Nucleus accumbens (tissue), 56 donors: ENCODE measurements around the gene RNF152.

ENCODE experiments used
- DNase-seq, 56 donors: peaks; one replicate each; lab custom pipeline; 2025; lab: John Stamatoyannopoulos, UW

RNF152 gene

GRCh38 chr18:61855449-61856378 lies 37.1 kb downstream of the RNF152 start:
- peak in 1 of 56 donors; percentile 9 for DNase-seq

GRCh38 chr18:61854578-61855448 lies 38.0 kb downstream of the RNF152 start:
- peak in 1 of 56 donors; percentile 12 for DNase-seq

GRCh38 chr18:61853855-61854254 lies 39.0 kb downstream of the RNF152 start:
- no peak for DNase-seq

- DNase-seq: no peak
These were observed 40.3 kb downstream of the RNF152 start for GRCh38 chr18:61852496-61852895.

- DNase-seq: peak in 1 of 56 donors; percentile 4
These were observed 40.8 kb downstream of the RNF152 start for GRCh38 chr18:61851940-61852451.

- no peak for DNase-seq
These were observed 41.5 kb downstream of the RNF152 start for GRCh38 chr18:61851279-61851678.

- DNase-seq: no peak
These were observed 42.1 kb downstream of the RNF152 start for GRCh38 chr18:61850756-61851155.

- DNase-seq: no peak
These were observed 45.5 kb downstream of the RNF152 start for GRCh38 chr18:61847164-61847791.

GRCh38 chr18:61845197-61845596 lies 47.6 kb downstream of the RNF152 start:
- DNase-seq: no peak

GRCh38 chr18:61844726-61845125 lies 48.1 kb downstream of the RNF152 start:
- DNase-seq: no peak

- DNase-seq: peak in 15 of 56 donors; percentile 3 to 51 (median 20)
These were observed 50.7 kb downstream of the RNF152 start for GRCh38 chr18:61842146-61842545.

- DNase-seq: no peak
These were observed 51.1 kb downstream of the RNF152 start for GRCh38 chr18:61841706-61842105.

GRCh38 chr18:61840324-61840723 lies 52.5 kb downstream of the RNF152 start:
- DNase-seq: no peak

GRCh38 chr18:61838521-61838920 lies 54.3 kb downstream of the RNF152 start:
- no peak for DNase-seq

GRCh38 chr18:61833978-61834377 lies 58.8 kb downstream of the RNF152 start:
- no peak for DNase-seq

- no peak for DNase-seq
These were observed 59.4 kb downstream of the RNF152 start for GRCh38 chr18:61833387-61833786.

- DNase-seq: no peak
These were observed 59.9 kb downstream of the RNF152 start for GRCh38 chr18:61832858-61833257.

GRCh38 chr18:61831071-61831470 lies 61.7 kb downstream of the RNF152 start:
- no peak for DNase-seq

- no peak for DNase-seq
These were observed 63.7 kb downstream of the RNF152 start for GRCh38 chr18:61829108-61829507.

- no peak for DNase-seq
These were observed 65.2 kb downstream of the RNF152 start for GRCh38 chr18:61827591-61827990.

GRCh38 chr18:61825386-61825785 lies 67.4 kb downstream of the RNF152 start:
- DNase-seq: no peak
